Brain microvascular endothelial cell (primary cell): ENCODE data around the gene SERPIND1.

Experiments
- DNase-seq: peaks from one replicate; pipeline ENCODE4 v3.0.0-alpha.2; 2020
- H3K27ac ChIP-seq: fragments of 250-450 bp; sonication (Bioruptor Pico); 2 replicates; pipeline ENCODE4 v1.5.1; 2020; ENCODE audit warnings: mild to moderate bottlenecking, moderate library complexity
- H3K27me3 ChIP-seq: fragments of 250-450 bp; sonication (Bioruptor Pico); replicated peaks from 2 replicates; pipeline ENCODE4 v1.5.1; 2020; ENCODE audit warnings: mild to moderate bottlenecking
- H3K36me3 ChIP-seq: fragments of 250-450 bp; sonication (Bioruptor Pico); replicated peaks from 2 replicates; pipeline ENCODE4 v1.5.1; 2020; ENCODE audit warnings: mild to moderate bottlenecking
- H3K4me3 ChIP-seq: 2 replicates; pipeline ENCODE4 v1.5.1; 2011; ENCODE audit warnings: low read depth, mild to moderate bottlenecking, control low read depth, low read length, moderate library complexity
- in situ Hi-C: cut with HindIII; loops from 2 replicates; pipeline ENCODE4 v1.10.0; 2017; ENCODE audit warnings: low sequenced_read_pairs, low pct_ligation_motif_present
- TF ChIP-seq, protein P1 (sequence below): IDR thresholded peaks from 2 replicates; pipeline ENCODE4 v1.5.1; 2011; ENCODE audit warnings: low read depth, mild to moderate bottlenecking, moderate library complexity, low read length, control low read depth, inconsistent platforms; ENCODE audit errors: missing control alignments

Gene SERPIND1

DNA sequence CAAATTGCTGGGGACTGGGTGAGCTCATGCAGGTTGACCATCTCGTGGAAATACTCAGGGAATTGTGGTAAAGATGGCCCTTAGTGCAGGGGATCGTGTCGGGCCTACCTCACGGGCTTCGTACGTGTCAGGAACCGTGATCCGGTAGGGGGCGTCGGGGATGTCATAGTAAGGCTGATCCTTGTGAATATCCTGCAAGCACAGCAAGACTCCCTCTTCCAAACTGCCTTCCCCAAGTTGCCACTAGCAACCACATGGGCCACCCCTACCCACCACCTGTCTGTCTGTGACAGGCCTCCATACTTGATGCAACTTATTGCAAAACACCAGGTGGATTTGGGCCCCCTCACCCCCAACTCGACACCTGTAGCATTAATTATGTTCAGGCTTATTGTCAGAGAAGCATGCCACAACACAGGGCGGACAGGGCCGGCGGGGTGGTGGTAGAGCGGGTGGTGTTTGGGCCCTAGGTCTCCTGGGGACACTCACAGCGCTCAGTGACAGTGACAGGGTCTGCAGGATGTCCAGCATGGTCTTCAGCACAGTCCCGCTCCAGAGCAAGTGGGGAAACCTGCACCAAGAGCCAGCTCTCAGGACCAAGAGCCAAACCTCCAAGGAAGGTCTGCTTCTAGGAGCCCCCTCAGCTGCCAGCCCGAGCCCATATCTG is 22.6 kb upstream of the SERPIND1 start:
- in situ Hi-C loops: no loop called here
- no peak overlapping the region for H3K4me3 ChIP-seq
- no peaks in the 10 kb centered on the region for H3K27me3 ChIP-seq
- TF ChIP-seq, protein P1, sequence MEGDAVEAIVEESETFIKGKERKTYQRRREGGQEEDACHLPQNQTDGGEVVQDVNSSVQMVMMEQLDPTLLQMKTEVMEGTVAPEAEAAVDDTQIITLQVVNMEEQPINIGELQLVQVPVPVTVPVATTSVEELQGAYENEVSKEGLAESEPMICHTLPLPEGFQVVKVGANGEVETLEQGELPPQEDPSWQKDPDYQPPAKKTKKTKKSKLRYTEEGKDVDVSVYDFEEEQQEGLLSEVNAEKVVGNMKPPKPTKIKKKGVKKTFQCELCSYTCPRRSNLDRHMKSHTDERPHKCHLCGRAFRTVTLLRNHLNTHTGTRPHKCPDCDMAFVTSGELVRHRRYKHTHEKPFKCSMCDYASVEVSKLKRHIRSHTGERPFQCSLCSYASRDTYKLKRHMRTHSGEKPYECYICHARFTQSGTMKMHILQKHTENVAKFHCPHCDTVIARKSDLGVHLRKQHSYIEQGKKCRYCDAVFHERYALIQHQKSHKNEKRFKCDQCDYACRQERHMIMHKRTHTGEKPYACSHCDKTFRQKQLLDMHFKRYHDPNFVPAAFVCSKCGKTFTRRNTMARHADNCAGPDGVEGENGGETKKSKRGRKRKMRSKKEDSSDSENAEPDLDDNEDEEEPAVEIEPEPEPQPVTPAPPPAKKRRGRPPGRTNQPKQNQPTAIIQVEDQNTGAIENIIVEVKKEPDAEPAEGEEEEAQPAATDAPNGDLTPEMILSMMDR: peak; percentile 34
- H3K27ac ChIP-seq: peak overlapping the region; percentile 14
- DNase-seq: no peak
- peaks cover 24% of the 10 kb centered on the region for H3K36me3 ChIP-seq

DNA sequence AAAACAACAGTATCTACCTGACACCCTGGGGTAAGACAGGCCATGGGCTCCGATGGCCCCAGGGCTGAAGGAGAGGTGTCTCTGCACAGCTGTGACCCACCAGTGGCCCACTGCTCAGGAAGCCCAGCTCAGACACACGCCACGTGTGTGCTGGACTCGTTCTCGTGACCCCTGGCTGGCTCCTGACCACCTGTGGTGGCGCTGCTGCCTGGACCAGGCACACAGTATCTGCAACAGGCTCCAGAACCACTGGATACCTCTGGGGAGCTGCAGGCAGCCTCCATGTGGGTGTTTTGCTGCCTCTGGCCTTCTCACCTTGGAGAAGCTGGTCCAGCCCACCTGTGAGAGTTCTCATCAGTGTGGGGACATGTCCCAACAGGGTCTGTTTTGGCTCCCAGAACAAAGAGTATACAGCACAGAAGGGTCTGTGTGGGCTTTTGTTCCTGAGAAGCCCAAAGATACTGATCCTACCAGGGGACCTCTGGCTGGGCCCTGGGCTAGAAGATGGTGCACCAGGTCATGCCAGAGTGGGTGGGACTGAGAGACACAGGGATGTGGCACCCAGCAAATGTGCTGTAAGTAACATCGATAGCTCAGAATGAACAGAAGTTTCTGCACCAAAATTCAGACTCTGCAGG is 21.7 kb upstream of the SERPIND1 start:
- in situ Hi-C loops: no loop called here
- TF ChIP-seq, protein P1: no peak
- DNase-seq: no peak
- peaks cover 19% of the 10 kb centered on the region for H3K36me3 ChIP-seq
- H3K27ac ChIP-seq: no peak overlapping the region
- H3K27me3 ChIP-seq: no peaks in the 10 kb centered on the region
- no peak overlapping the region for H3K4me3 ChIP-seq

DNA sequence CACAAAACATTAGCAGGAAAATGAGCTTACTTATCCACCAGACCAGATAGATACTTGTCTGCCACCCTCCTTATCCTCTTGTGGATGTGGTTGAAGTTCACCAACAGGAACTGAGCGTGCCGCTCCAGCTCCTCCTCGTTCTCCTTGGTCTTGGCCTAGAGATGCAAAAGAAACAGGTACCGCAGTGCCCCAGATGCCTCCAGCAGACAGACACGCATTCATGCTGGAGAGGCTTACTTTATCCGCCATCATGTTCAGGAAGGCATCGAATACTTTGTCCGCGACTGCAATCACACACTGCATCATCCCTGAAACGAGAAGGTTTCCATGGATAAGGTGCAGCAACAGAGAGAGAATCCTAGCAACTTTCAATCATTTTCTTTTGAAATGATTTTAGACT is 21.0 kb upstream of the SERPIND1 start:
- in situ Hi-C loops: no loop called here
- Histone ChIP-seq H3K27me3 (no peaks in the 10 kb centered on the region), H3K36me3 (peaks cover 17% of the 10 kb centered on the region), H3K4me3 (no peak overlapping the region), H3K27ac (no peak overlapping the region)
- DNase-seq: no peak
- TF ChIP-seq, protein P1: no peak

DNA sequence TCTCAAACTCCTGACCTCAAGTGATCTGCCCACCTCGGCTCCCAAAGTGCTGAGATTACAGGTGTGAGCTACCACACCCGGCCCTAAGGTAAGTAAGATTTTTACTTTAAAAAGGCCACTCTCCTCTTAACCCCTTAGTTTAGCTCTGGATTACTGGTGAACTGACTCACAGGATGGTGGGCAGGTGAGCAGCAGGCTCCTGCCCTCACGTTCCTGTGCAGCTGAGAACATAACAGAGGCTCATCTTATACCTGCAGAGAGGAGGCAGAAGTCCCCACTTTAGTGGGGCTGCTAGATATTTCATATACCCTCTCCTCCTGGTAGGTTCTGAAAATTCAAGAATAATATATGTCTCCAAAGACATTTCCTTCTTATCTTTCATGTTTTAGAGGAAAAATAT is 17.1 kb upstream of the SERPIND1 start:
- in situ Hi-C loops: no loop called here
- H3K27ac ChIP-seq: no peak overlapping the region
- DNase-seq: no peak
- no peak overlapping the region for H3K4me3 ChIP-seq
- H3K36me3 ChIP-seq: peaks cover 18% of the 10 kb centered on the region
- no peaks in the 10 kb centered on the region for H3K27me3 ChIP-seq
- TF ChIP-seq, protein P1: no peak

DNA sequence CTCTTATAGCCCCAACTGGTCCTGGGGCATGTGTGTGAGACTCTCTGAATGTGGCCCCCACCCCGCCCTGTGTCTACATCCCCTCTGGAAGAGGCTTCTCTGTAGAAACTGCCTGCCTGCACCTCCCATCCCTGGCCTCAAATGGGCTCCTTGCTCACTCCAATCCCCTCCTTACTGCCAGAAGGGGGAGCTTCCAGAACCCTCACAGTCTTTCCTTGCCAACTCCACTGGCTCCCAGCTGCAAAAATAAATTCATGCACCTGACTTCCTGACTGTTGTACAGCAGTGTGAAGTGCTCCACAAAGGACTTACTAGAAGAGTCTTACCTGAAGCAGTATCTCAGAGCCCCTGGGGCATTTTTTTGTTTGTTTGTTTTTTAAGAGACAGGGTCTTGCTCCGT is 15.2 kb upstream of the SERPIND1 start:
- H3K27ac ChIP-seq: no peak overlapping the region
- TF ChIP-seq, protein P1: peak; percentile 45
- no peaks in the 10 kb centered on the region for H3K27me3 ChIP-seq
- H3K4me3 ChIP-seq: no peak overlapping the region
- H3K36me3 ChIP-seq: peaks cover 14% of the 10 kb centered on the region
- no peak for DNase-seq
- in situ Hi-C loops: no loop called here
